K562 (cell line): Measurements from ENCODE around the gene C2orf72. TPM values are rescaled to one million over a fixed set of nuclear protein-coding genes. Genes with fewer than 3 reads are reported as not detected.
A peak's percentile ranks its signal among the peaks of the same experiment; 100 is the strongest.

Source experiments
- ATAC-seq: fragments of 200-7000 bp; cut with Tn5 transposase; 3 replicates; pipeline ENCODE4 v1.9.1; 2020; ENCODE audit warnings: moderate library complexity
- BruUV-seq: library from RNA; stranded (reverse); fragments of 400-500 nt; replicated peaks from 2 replicates; lab custom pipeline; 2021; lab: Mats Ljungman, UMichigan
- CTCF ChIA-PET: fragments of 300-600 bp; formaldehyde crosslinking; extraction: SDS; loops from one replicate; lab custom pipeline; 2021; ENCODE audit warnings: low intra/inter-chr PET ratio; lab: Yijun Ruan, JAX
- POLR2A ChIA-PET: fragments of 300-600, 350-650 bp; sonication (Branson Sonifier 250); formaldehyde crosslinking; extraction: SDS; loops from one replicate; lab custom pipeline; 2021; ENCODE audit warnings: antibody characterized with exemption, inconsistent platforms; lab: Yijun Ruan, JAX
- DNase-seq, 4 experiments: peaks; one replicate each; pipeline versions ENCODE4 v3.0.0 to v3.0.0-alpha.2; 2011 to 2018; ENCODE audit warnings: low spot score in 3 of 4, mixed read lengths in 3 of 4; ENCODE audit errors: extremely low read depth in 1 of 4
- FAIRE-seq: peaks from 2 replicates; lab custom pipeline; 2011; peaks lifted over from hg19 to GRCh38; lab: Jason Lieb, UNC
- H2AFZ ChIP-seq: 2 replicates; pipeline ENCODE4 v1.6.0; 2011; ENCODE audit warnings: low read depth, low read length, control low read depth, inconsistent platforms
- H3K27ac ChIP-seq: fragments of 200-600 bp; 3 replicates; pipeline ENCODE4 v1.8.0; 2011; ENCODE audit warnings: low read depth, mild to moderate bottlenecking, control low read depth, inconsistent platforms, low read length, moderate library complexity, mixed read lengths; ENCODE audit errors: extremely low read depth
- H3K27me3 ChIP-seq, 2 experiments: fragments of 300-600 bp in 1 of 2; 2 replicates in 1 of 2; 3 replicates in 1 of 2; pipeline versions ENCODE4 v1.6.0 to v1.8.0; 2011; ENCODE audit warnings: inconsistent platforms in 2 of 2, low read length in 2 of 2, mild to moderate bottlenecking in 1 of 2, mixed read lengths in 1 of 2, moderate library complexity in 1 of 2; ENCODE audit not compliant: control insufficient read depth in 2 of 2, insufficient read depth in 2 of 2
- H3K36me3 ChIP-seq: fragments of 300-600 bp; 3 replicates; pipeline ENCODE4 v1.8.0; 2011; ENCODE audit warnings: mild to moderate bottlenecking, low read length, inconsistent platforms; ENCODE audit not compliant: control insufficient read depth, insufficient read depth
- H3K4me1 ChIP-seq, 2 experiments: fragments of 200-600 bp in 1 of 2; replicated peaks in 1 of 2; 2 replicates in 1 of 2; 3 replicates in 1 of 2; pipeline versions ENCODE4 v1.5.1 to v1.8.0; 2011; ENCODE audit warnings: inconsistent platforms in 2 of 2, low read length in 2 of 2, mild to moderate bottlenecking in 1 of 2, mixed read lengths in 1 of 2, moderate library complexity in 1 of 2; ENCODE audit not compliant: control insufficient read depth in 2 of 2, insufficient read depth in 2 of 2
- H3K4me2 ChIP-seq: 2 replicates; pipeline ENCODE4 v1.6.1; 2011; ENCODE audit warnings: low read length, control low read depth, inconsistent platforms, mixed read lengths; ENCODE audit not compliant: insufficient read depth
- H3K4me3 ChIP-seq: fragments of 200-600 bp; sonication (generic), shearing (Covaris generic); 2 replicates; pipeline ENCODE4 v1.5.1; 2016; ENCODE audit warnings: control low read depth, inconsistent platforms
- H3K79me2 ChIP-seq: fragments of 200-600 bp; 3 replicates; pipeline ENCODE4 v1.8.0; 2011; ENCODE audit warnings: low read length, inconsistent platforms; ENCODE audit not compliant: control insufficient read depth, insufficient read depth
- H3K9ac ChIP-seq, 2 experiments: 2 replicates each; pipeline versions ENCODE4 v1.6.0 to v1.6.1; 2011; ENCODE audit warnings: low read depth in 2 of 2, low read length in 2 of 2, control low read depth in 1 of 2, inconsistent platforms in 1 of 2, mild to moderate bottlenecking in 1 of 2, mixed read lengths in 1 of 2; ENCODE audit not compliant: insufficient read depth in 1 of 2
- H3K9me1 ChIP-seq: one replicate; pipeline ENCODE4 v1.6.0; 2011; ENCODE audit warnings: inconsistent platforms, mild to moderate bottlenecking, low read length, moderate library complexity; ENCODE audit not compliant: control insufficient read depth, insufficient read depth
- H3K9me3 ChIP-seq: replicated peaks from 2 replicates; pipeline ENCODE4 v1.5.1; 2011; ENCODE audit warnings: low read depth, low read length, inconsistent platforms; ENCODE audit not compliant: control insufficient read depth, insufficient read depth
- H4K20me1 ChIP-seq: replicated peaks from 2 replicates; pipeline ENCODE4 v1.6.1; 2011; ENCODE audit warnings: low read length, inconsistent platforms, mixed read lengths; ENCODE audit not compliant: control insufficient read depth, insufficient read depth
- THAP12 ChIP-seq: fragments of 250-450 bp; sonication (Bioruptor Pico); IDR thresholded peaks from 2 replicates; pipeline ENCODE4 v1.9.0; 2021; ENCODE audit warnings: mild to moderate bottlenecking, inconsistent platforms
- WGBS: fragments of 100-300 bp; shearing (Covaris generic); methylation state at CpG from one replicate; pipeline ENCODE4 v1.1.6; 2016; ENCODE audit warnings: low coverage, mixed read lengths; ENCODE audit not compliant: insufficient coverage; ENCODE audit errors: missing lambda C conversion rate; 5-methylcytosine and 5-hydroxymethylcytosine counted together
- in situ Hi-C: fragments of 300-500 bp; cut with MboI; formaldehyde crosslinking; loops from 4 replicates; pipeline ENCODE4 v1.15.0; 2018; ENCODE audit warnings: inconsistent platforms, mixed read lengths
- intact Hi-C: fragments of 100-400 bp; cut with micrococcal nuclease; formaldehyde crosslinking; loops from 2 replicates; pipeline ENCODE4 v1.14.2; 2022
- polyA plus RNA-seq, 8 experiments: library from polyadenylated mRNA; depleted of rRNA in 4 of 8; stranded (reverse) in 5 of 8; unstranded in 3 of 8; fragments of >200 nt; fragmentation: Nextera tagmentation in 2 of 8; fragmentation: Illumina TruSeq in 1 of 8; extraction: Ambion mirVana in 2 of 8; extraction: Trizol in 1 of 8; gene quantifications; 2 replicates each; pipeline versions ENCODE4 v1.2.1 to v1.2.3, GENCODE V29; 2011 to 2014; ENCODE audit warnings: inconsistent platforms in 1 of 8, missing spikeins in 1 of 8
- total RNA-seq, 7 experiments: library from RNA; depleted of rRNA in 6 of 7; stranded (reverse); fragments of >200 nt in 6 of 7; fragmentation: Illumina TruSeq in 2 of 7; extraction: Trizol in 2 of 7; gene quantifications; 2 replicates each; pipeline versions ENCODE4 v1.2.1 to v1.2.3, GENCODE V29; 2011 to 2021; ENCODE audit warnings: low replicate concordance in 1 of 7
- TF ChIP-seq, protein P1 (sequence below): sonication (generic); formaldehyde crosslinking; IDR thresholded peaks from 2 replicates; pipeline ENCODE4 v1.8.0; 2022; ENCODE audit warnings: mild to moderate bottlenecking, missing genetic modification reagents

Gene C2orf72
- total and polyA plus RNA-seq, 9 of the 15 experiments (the other 6 are each of a cell fraction or from before 2014, with no cell fraction given), result 0.08 to 0.18 (median 0.11) TPM; not detected in 6

- H4K20me1 ChIP-seq, result no peaks in the 10 kb centered on the region
- CTCF ChIA-PET, result no interaction called here
- H3K4me3 ChIP-seq, result no peak overlapping the region
- no peak for ATAC-seq
- in situ Hi-C loops (no loop called here), intact Hi-C loops (loop anchor here (10.0 kb wide), 1 partner anchor 149 kb away; no protein-coding TSS in a partner anchor)
- no TSS peak for BruUV-seq
- no peak overlapping the region for H3K9ac ChIP-seq
- POLR2A ChIA-PET, result no interaction called here
- no peaks in the 10 kb centered on the region for H3K9me3 ChIP-seq
- WGBS, result 33% methylated on average over 5 of the region's 6 CpGs
- peak overlapping the region; percentile 61 for H2AFZ ChIP-seq
- peaks cover 4 to 11% of the 10 kb centered on the region in 2 experiments; a peak in 4 of 5 replicates for H3K4me1 ChIP-seq
- no peak for TF ChIP-seq THAP12
- TF ChIP-seq, protein P1, sequence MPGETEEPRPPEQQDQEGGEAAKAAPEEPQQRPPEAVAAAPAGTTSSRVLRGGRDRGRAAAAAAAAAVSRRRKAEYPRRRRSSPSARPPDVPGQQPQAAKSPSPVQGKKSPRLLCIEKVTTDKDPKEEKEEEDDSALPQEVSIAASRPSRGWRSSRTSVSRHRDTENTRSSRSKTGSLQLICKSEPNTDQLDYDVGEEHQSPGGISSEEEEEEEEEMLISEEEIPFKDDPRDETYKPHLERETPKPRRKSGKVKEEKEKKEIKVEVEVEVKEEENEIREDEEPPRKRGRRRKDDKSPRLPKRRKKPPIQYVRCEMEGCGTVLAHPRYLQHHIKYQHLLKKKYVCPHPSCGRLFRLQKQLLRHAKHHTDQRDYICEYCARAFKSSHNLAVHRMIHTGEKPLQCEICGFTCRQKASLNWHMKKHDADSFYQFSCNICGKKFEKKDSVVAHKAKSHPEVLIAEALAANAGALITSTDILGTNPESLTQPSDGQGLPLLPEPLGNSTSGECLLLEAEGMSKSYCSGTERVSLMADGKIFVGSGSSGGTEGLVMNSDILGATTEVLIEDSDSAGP (CRISPR knock-in tag), result no peak
- no peaks in the 10 kb centered on the region; the same call in 2 of the 3 replicates for H3K36me3 ChIP-seq
- H3K27ac ChIP-seq, result no peak overlapping the region
- H3K4me2 ChIP-seq, result no peak overlapping the region
- DNase-seq, result no peak
- FAIRE-seq, result no peak
- H3K27me3 ChIP-seq, result peaks cover 0 to 6% of the 10 kb centered on the region in 2 experiments; a peak in 2 of 5 replicates
- H3K9me1 ChIP-seq, result no peaks in the 10 kb centered on the region
- H3K79me2 ChIP-seq, result peaks cover 21% of the 10 kb centered on the region
These were observed 16.5 kb downstream of the C2orf72 start for GRCh38 chr2:231053846-231054245.
